Peyer's patch (tissue), 4 donors: Measurements from ENCODE around the gene PSMD12. TPM values are rescaled to one million over a fixed set of nuclear protein-coding genes. Genes with fewer than 3 reads are reported as not detected.

Experiments used
- DNase-seq, 3 donors: peaks; one replicate each; pipeline ENCODE4 v3.0.0-alpha.2; 2017 to 2019
- H3K27ac ChIP-seq, 4 donors: fragments of 200-600 bp; sonication (generic); one replicate each; pipeline ENCODE4 v1.5.1; 2016 to 2019
- H3K27me3 ChIP-seq, 2 donors: fragments of 200-600 bp; sonication (generic); one replicate each; pipeline ENCODE4 v1.5.1; 2019
- H3K36me3 ChIP-seq, 3 donors: fragments of 200-600 bp; sonication (generic); one replicate each; pipeline ENCODE4 v1.5.1; 2016 to 2019
- H3K4me1 ChIP-seq, 4 donors: fragments of 200-600 bp; sonication (generic); one replicate each; pipeline ENCODE4 v1.5.1; 2016 to 2019
- H3K4me3 ChIP-seq, 4 donors: fragments of 200-600 bp; sonication (generic); 1 replicate in 3 of 4; 2 replicates in 1 of 4; pipeline ENCODE4 v1.5.1; 2016 to 2019; ENCODE audit warnings: mild to moderate bottlenecking in 1 of 4
- H3K9me3 ChIP-seq, 4 donors: fragments of 200-600 bp; sonication (generic); one replicate each; pipeline ENCODE4 v1.5.1; 2016 to 2019; ENCODE audit warnings: mild to moderate bottlenecking in 1 of 4
- CTCF ChIP-seq, 6 experiments: fragments of 450-650 bp in 4 of 6; fragments of 200-600 bp in 2 of 6; sonication (generic) in 1 of 6; IDR thresholded peaks; one replicate each; pipeline ENCODE4 v1.5.1; 2017 to 2019; ENCODE audit warnings: antibody characterized with exemption in 6 of 6, mild to moderate bottlenecking in 3 of 6, moderate library complexity in 1 of 6
- POLR2A ChIP-seq, 2 donors: fragments of 450-650 bp; IDR thresholded peaks; one replicate each; pipeline ENCODE4 v1.5.1; 2017; ENCODE audit warnings: antibody characterized with exemption in 2 of 2, mild to moderate bottlenecking in 2 of 2, moderate library complexity in 2 of 2
- total RNA-seq, 4 donors: library from RNA; depleted of rRNA; stranded (reverse); fragments of >200 nt; gene quantifications; one replicate each; pipeline ENCODE4 v1.1.0, GENCODE V29; 2016

Gene PSMD12
- total RNA-seq, 4 donors from 2014 or later: 15.2 to 23.1 (median 17.1) TPM

GRCh38 chr17:67372751-67373150 is 6.4 kb upstream of the PSMD12 start:
- DNase-seq: no peak
- TF ChIP-seq POLR2A (IDR thresholded peaks at IDR 0.05): no peak
- no peak for TF ChIP-seq CTCF (IDR thresholded peaks at IDR 0.05)
- Histone ChIP-seq H3K9me3 (no peaks in the 10 kb centered on the region), H3K27ac (no peak overlapping the region), H3K27me3 (no peaks in the 10 kb centered on the region), H3K4me1 (peaks cover 0 to 9% (median 0%) of the 10 kb centered on the region in 4 donors), H3K36me3 (no peaks in the 10 kb centered on the region), H3K4me3 (no peak overlapping the region)

- TF ChIP-seq POLR2A (IDR thresholded peaks at IDR 0.05): no peak
- no peak for TF ChIP-seq CTCF (IDR thresholded peaks at IDR 0.05)
- Histone ChIP-seq H3K4me1 (peaks cover 0 to 14% (median 3%) of the 10 kb centered on the region in 4 donors), H3K4me3 (no peak overlapping the region), H3K9me3 (no peaks in the 10 kb centered on the region), H3K36me3 (no peaks in the 10 kb centered on the region), H3K27me3 (no peaks in the 10 kb centered on the region), H3K27ac (no peak overlapping the region)
- no peak for DNase-seq
Measured at GRCh38 chr17:67369676-67370075, 3.3 kb upstream of the PSMD12 start.

GRCh38 chr17:67365738-67366192 is 612 bp downstream of the PSMD12 start:
- H3K27me3 ChIP-seq: no peaks in the 10 kb centered on the region
- peak overlapping the region; percentile 85 to 93 (median 90) for H3K27ac ChIP-seq
- peaks cover 0 to 4% (median 0%) of the 10 kb centered on the region in 3 donors for H3K36me3 ChIP-seq
- no peak for DNase-seq
- H3K4me1 ChIP-seq: peaks cover 0 to 28% (median 10%) of the 10 kb centered on the region in 4 donors
- peak overlapping the region; percentile 64 to 95 (median 80) for H3K4me3 ChIP-seq
- no peak for TF ChIP-seq POLR2A (IDR thresholded peaks at IDR 0.05)
- TF ChIP-seq CTCF (IDR thresholded peaks at IDR 0.05): no peak
- H3K9me3 ChIP-seq: no peaks in the 10 kb centered on the region

GRCh38 chr17:67364847-67365737 is 1.3 kb downstream of the PSMD12 start:
- no peak for TF ChIP-seq CTCF (IDR thresholded peaks at IDR 0.05)
- no peak for TF ChIP-seq POLR2A (IDR thresholded peaks at IDR 0.05)
- Histone ChIP-seq H3K4me1 (peaks cover 0 to 31% (median 10%) of the 10 kb centered on the region in 4 donors), H3K27me3 (no peaks in the 10 kb centered on the region), H3K4me3 (peak overlapping the region; percentile 64 to 95 (median 80)), H3K36me3 (peaks cover 0 to 8% (median 0%) of the 10 kb centered on the region in 3 donors), H3K9me3 (no peaks in the 10 kb centered on the region), H3K27ac (peak overlapping the region in 3 of 4 donors; percentile 85 to 93 (median 88))
- DNase-seq: no peak

GRCh38 chr17:67362173-67362572 is 4.2 kb downstream of the PSMD12 start:
- Histone ChIP-seq H3K27me3 (no peaks in the 10 kb centered on the region), H3K36me3 (peaks cover 0 to 20% (median 0%) of the 10 kb centered on the region in 3 donors), H3K4me1 (peaks cover 0 to 40% (median 10%) of the 10 kb centered on the region in 4 donors), H3K4me3 (no peak overlapping the region), H3K9me3 (no peaks in the 10 kb centered on the region), H3K27ac (no peak overlapping the region)
- TF ChIP-seq CTCF (IDR thresholded peaks at IDR 0.05) (no peak), POLR2A (IDR thresholded peaks at IDR 0.05) (no peak)
- no peak for DNase-seq
